Spleen (tissue), 11 donors: ENCODE measurements around the gene ADAMTS12. TPM values are rescaled to one million over a fixed set of nuclear protein-coding genes. Genes with fewer than 3 reads are reported as not detected.
A peak's percentile ranks its signal among the peaks of the same experiment; 100 is the strongest.

ENCODE experiments used
- DNase-seq: peaks from one replicate; pipeline ENCODE4 v3.0.0-alpha.2; 2020
- H3K27ac ChIP-seq, 8 donors: fragments of 200-600 bp; sonication (generic) in 7 of 8; 1 replicate in 4 of 8; 2 replicates in 4 of 8; pipeline versions ENCODE4 v1.5.0 to v1.8.0; 2016 to 2021; ENCODE audit warnings: inconsistent platforms in 4 of 8, mild to moderate bottlenecking in 4 of 8, moderate library complexity in 1 of 8
- H3K27me3 ChIP-seq, 7 donors: fragments of 200-600 bp; sonication (generic) in 6 of 7; replicated peaks in 1 of 7; 1 replicate in 4 of 7; 2 replicates in 3 of 7; pipeline versions ENCODE4 v1.5.0 to v1.8.0; 2016 to 2021; ENCODE audit warnings: inconsistent platforms in 3 of 7, mild to moderate bottlenecking in 1 of 7
- H3K36me3 ChIP-seq, 6 donors: fragments of 200-600 bp; sonication (generic) in 5 of 6; 1 replicate in 4 of 6; 2 replicates in 2 of 6; pipeline versions ENCODE4 v1.5.0 to v1.8.0; 2016 to 2021; ENCODE audit warnings: inconsistent platforms in 2 of 6
- H3K4me1 ChIP-seq, 6 donors: fragments of 200-600 bp; sonication (generic) in 5 of 6; 1 replicate in 3 of 6; 2 replicates in 3 of 6; pipeline versions ENCODE4 v1.5.0 to v1.8.0; 2016 to 2021; ENCODE audit warnings: inconsistent platforms in 3 of 6
- H3K4me3 ChIP-seq, 8 donors: fragments of 200-600 bp; sonication (generic) in 7 of 8; 1 replicate in 4 of 8; 2 replicates in 4 of 8; pipeline versions ENCODE4 v1.5.0 to v1.8.0; 2016 to 2021; ENCODE audit warnings: inconsistent platforms in 4 of 8, mild to moderate bottlenecking in 4 of 8, moderate library complexity in 2 of 8
- H3K9me3 ChIP-seq, 8 donors: fragments of 200-600 bp; sonication (generic) in 7 of 8; 1 replicate in 4 of 8; 2 replicates in 4 of 8; pipeline versions ENCODE4 v1.5.0 to v1.8.0; 2016 to 2021; ENCODE audit warnings: inconsistent platforms in 4 of 8
- CTCF ChIP-seq, 11 experiments: fragments of 200-600 bp in 7 of 11; fragments of 450-650 bp in 4 of 11; sonication (generic) in 4 of 11; IDR thresholded peaks in 8 of 11; conservative IDR thresholded peaks in 3 of 11; 1 replicate in 7 of 11; 2 replicates in 4 of 11; pipeline versions ENCODE4 v1.4.0 to v1.8.0; 2016 to 2021; ENCODE audit warnings: antibody characterized with exemption in 11 of 11, inconsistent platforms in 4 of 11, mild to moderate bottlenecking in 1 of 11
- POLR2A ChIP-seq, 3 donors: fragments of 450-650 bp; IDR thresholded peaks; one replicate each; pipeline ENCODE4 v1.5.1; 2017; ENCODE audit warnings: antibody characterized with exemption in 3 of 3, mild to moderate bottlenecking in 1 of 3
- POLR2AphosphoS5 ChIP-seq, 3 donors: sonication (generic); formaldehyde crosslinking; IDR thresholded peaks; one replicate each; pipeline ENCODE4 v1.5.1; 2017; ENCODE audit warnings: antibody characterized with exemption in 3 of 3
- WGBS, 5 donors: extraction: QIAGEN DNeasy Blood & Tissue Kit in 3 of 5; methylation state at CpG; one replicate each; pipeline versions ENCODE4 v1.1.5 to v1.1.7; 2013 to 2018; 5-methylcytosine and 5-hydroxymethylcytosine counted together
- intact Hi-C: fragments of 100-400 bp; cut with DNase I; formaldehyde crosslinking; loops from one replicate; pipeline ENCODE4 v1.15.0; 2023; ENCODE audit warnings: low total_unique reads
- polyA plus RNA-seq, 3 donors: library from polyadenylated mRNA; stranded (reverse); fragments of 200-250 nt; gene quantifications; one replicate each; pipeline ENCODE4 v1.2.1, GENCODE V29; 2013
- total RNA-seq, 7 donors: library from RNA; depleted of rRNA in 3 of 7; stranded (reverse); fragments of >200 nt in 3 of 7; fragmentation: NEBNext Ultra II Directional in 4 of 7; extraction: Animal tissue kit (Norgen Biotek cat#: 25700) in 4 of 7; gene quantifications; one replicate each; pipeline versions ENCODE4 v1.1.0 to v1.2.1, GENCODE V29; 2016 to 2021
- donor health status: healthy with polysubstance abuse.
- donor health status: DM: no; HTN: no; CAD: no; lungs with moderate emphysema.
- donor health status: DM: no; HTN: no; CAD: no.
- donor health status: Bipolar disorder and iron deficiency.
- donor health status: healthy.
- donor health status: DM: no; HTN: no; CAD: no.
- donor health status: DM: yes; HTN: yes; CAD: no.

Gene ADAMTS12
- total and polyA plus RNA-seq, 10 donors: 0.07 to 4.3 (median 1.4) TPM

GRCh38 chr5:33685873-33686755 lies 205.7 kb downstream of the ADAMTS12 start:
- WGBS, 5 donors: 61 to 73% (median 66%) methylated on average over 11 of the region's 11 CpGs
- intact Hi-C loops: no loop called here
- Histone ChIP-seq H3K4me1 (no peaks in the 10 kb centered on the region), H3K27me3 (no peaks in the 10 kb centered on the region), H3K4me3 (no peak overlapping the region), H3K9me3 (no peaks in the 10 kb centered on the region), H3K36me3 (no peaks in the 10 kb centered on the region), H3K27ac (no peak overlapping the region)
- TF ChIP-seq POLR2A (IDR thresholded peaks at IDR 0.05): no peak
- TF ChIP-seq CTCF (IDR thresholded peaks at IDR 0.05 in 8 of 11, conservative IDR thresholded peaks at IDR 0.05 in 3 of 11): no peak
- TF ChIP-seq POLR2AphosphoS5 (IDR thresholded peaks at IDR 0.05): no peak
- DNase-seq: no peak

- WGBS, 5 donors: 31 to 40% (median 34%) methylated on average over 7 of the region's 7 CpGs
- Histone ChIP-seq H3K4me1 (no peaks in the 10 kb centered on the region), H3K27me3 (no peaks in the 10 kb centered on the region), H3K9me3 (no peaks in the 10 kb centered on the region), H3K27ac (no peak overlapping the region), H3K4me3 (no peak overlapping the region), H3K36me3 (no peaks in the 10 kb centered on the region)
- no peak for DNase-seq
- no peak for TF ChIP-seq CTCF (IDR thresholded peaks at IDR 0.05 in 8 of 11, conservative IDR thresholded peaks at IDR 0.05 in 3 of 11)
- intact Hi-C loops: no loop called here
These were observed 207.2 kb downstream of the ADAMTS12 start for GRCh38 chr5:33684496-33685159.

GRCh38 chr5:33679791-33680190 lies 212.0 kb downstream of the ADAMTS12 start:
- Histone ChIP-seq H3K36me3 (no peaks in the 10 kb centered on the region), H3K4me1 (peaks cover 0 to 17% (median 0%) of the 10 kb centered on the region in 6 donors), H3K4me3 (no peak overlapping the region), H3K9me3 (no peaks in the 10 kb centered on the region), H3K27me3 (no peaks in the 10 kb centered on the region), H3K27ac (no peak overlapping the region)
- no peak for DNase-seq
- no peak for TF ChIP-seq CTCF (IDR thresholded peaks at IDR 0.05 in 8 of 11, conservative IDR thresholded peaks at IDR 0.05 in 3 of 11)
- TF ChIP-seq POLR2AphosphoS5 (IDR thresholded peaks at IDR 0.05): no peak
- TF ChIP-seq POLR2A (IDR thresholded peaks at IDR 0.05): no peak
- intact Hi-C loops: no loop called here
- 80 to 90% (median 86%) methylated on average over 2 of the region's 2 CpGs for WGBS, 5 donors

- peak overlapping the region in 1 of 8 donors; percentile 23 for H3K4me3 ChIP-seq
- 36 to 40% (median 38%) methylated on average over 3 of the region's 3 CpGs for WGBS, 5 donors
- TF ChIP-seq POLR2AphosphoS5 (IDR thresholded peaks at IDR 0.05) (no peak), POLR2A (IDR thresholded peaks at IDR 0.05) (no peak), CTCF (IDR thresholded peaks at IDR 0.05 in 8 of 11, conservative IDR thresholded peaks at IDR 0.05 in 3 of 11) (no peak)
These were observed 215.8 kb downstream of the ADAMTS12 start for GRCh38 chr5:33675958-33676464.

More at GRCh38 chr5:33675958-33676464, 215.8 kb downstream of the ADAMTS12 start:
- no peak overlapping the region for H3K27ac ChIP-seq
- intact Hi-C loops: no loop called here
- DNase-seq: no peak
- no peaks in the 10 kb centered on the region for H3K27me3 ChIP-seq
- peaks cover 0 to 17% (median 0%) of the 10 kb centered on the region in 6 donors for H3K4me1 ChIP-seq
- no peaks in the 10 kb centered on the region for H3K36me3 ChIP-seq
- H3K9me3 ChIP-seq: no peaks in the 10 kb centered on the region
